Stomach (tissue), 9 donors: ENCODE data around the gene RUNX1. TPM values are rescaled to one million over a fixed set of nuclear protein-coding genes. Genes with fewer than 3 reads are reported as not detected.

Experiments
- DNase-seq, 2 donors: peaks; one replicate each; pipeline versions ENCODE4 v3.0.0 to v3.0.0-alpha.2; 2013 to 2019
- H3K27ac ChIP-seq, 5 donors: fragments of 200-600 bp in 4 of 5; sonication (generic) in 4 of 5; one replicate each; pipeline ENCODE4 v1.5.1; 2013 to 2019; ENCODE audit warnings: mild to moderate bottlenecking in 1 of 5, moderate library complexity in 1 of 5
- H3K27me3 ChIP-seq, 3 donors: fragments of 200-600 bp; sonication (generic); one replicate each; pipeline ENCODE4 v1.5.1; 2017 to 2019; ENCODE audit warnings: mixed run types in 1 of 3
- H3K36me3 ChIP-seq, 4 donors: fragments of 200-600 bp; sonication (generic); 1 replicate in 3 of 4; 2 replicates in 1 of 4; pipeline ENCODE4 v1.5.1; 2016 to 2019
- H3K4me1 ChIP-seq, 4 donors: fragments of 200-600 bp; sonication (generic); one replicate each; pipeline ENCODE4 v1.5.1; 2016 to 2019
- H3K4me3 ChIP-seq, 4 donors: fragments of 200-600 bp; sonication (generic) in 3 of 4; one replicate each; pipeline ENCODE4 v1.5.1; 2016 to 2019; ENCODE audit warnings: mild to moderate bottlenecking in 1 of 4
- H3K9me3 ChIP-seq, 4 donors: fragments of 200-600 bp; sonication (generic); one replicate each; pipeline ENCODE4 v1.5.1; 2016 to 2019
- CTCF ChIP-seq, 7 experiments: fragments of 450-650 bp in 4 of 7; fragments of 200-600 bp in 3 of 7; sonication (generic) in 3 of 7; IDR thresholded peaks; one replicate each; pipeline ENCODE4 v1.5.1; 2016 to 2019; ENCODE audit warnings: antibody characterized with exemption in 7 of 7, control low read depth in 2 of 7, mild to moderate bottlenecking in 1 of 7
- EP300 ChIP-seq: sonication (generic); formaldehyde crosslinking; IDR thresholded peaks from one replicate; pipeline ENCODE4 v1.6.1; 2017; ENCODE audit warnings: antibody characterized with exemption
- POLR2A ChIP-seq, 4 donors: fragments of 450-650 bp; IDR thresholded peaks; one replicate each; pipeline ENCODE4 v1.6.1; 2016; ENCODE audit warnings: antibody characterized with exemption in 4 of 4, control low read depth in 2 of 4, mild to moderate bottlenecking in 1 of 4, moderate library complexity in 1 of 4
- POLR2AphosphoS5 ChIP-seq, 3 donors: sonication (generic); formaldehyde crosslinking; IDR thresholded peaks; one replicate each; pipeline ENCODE4 v1.6.1; 2016; ENCODE audit warnings: antibody characterized with exemption in 3 of 3
- WGBS, 5 donors: extraction: QIAGEN DNeasy Blood & Tissue Kit in 3 of 5; methylation state at CpG; one replicate each; pipeline versions ENCODE4 v1.1.5 to v1.1.7; 2013 to 2018; 5-methylcytosine and 5-hydroxymethylcytosine counted together
- intact Hi-C: fragments of 100-400 bp; cut with DNase I; formaldehyde crosslinking; loops from one replicate; pipeline ENCODE4 v1.15.1; 2023; ENCODE audit warnings: low total_unique reads
- polyA plus RNA-seq, 3 donors: library from polyadenylated mRNA; stranded (reverse); fragments of 200-250 nt; gene quantifications; one replicate each; pipeline ENCODE4 v1.2.3, GENCODE V29; 2013
- total RNA-seq, 5 donors: library from RNA; depleted of rRNA; stranded (reverse); fragments of >200 nt; gene quantifications; one replicate each; pipeline versions ENCODE4 v1.1.0 to v1.2.3, GENCODE V29; 2014 to 2016
- donor health status: healthy with polysubstance abuse.
- donor health status: Bipolar disorder and iron deficiency.
- donor health status: healthy.

RUNX1 gene
- total and polyA plus RNA-seq, 8 donors: 8.0 to 213 (median 40.0) TPM

DNA sequence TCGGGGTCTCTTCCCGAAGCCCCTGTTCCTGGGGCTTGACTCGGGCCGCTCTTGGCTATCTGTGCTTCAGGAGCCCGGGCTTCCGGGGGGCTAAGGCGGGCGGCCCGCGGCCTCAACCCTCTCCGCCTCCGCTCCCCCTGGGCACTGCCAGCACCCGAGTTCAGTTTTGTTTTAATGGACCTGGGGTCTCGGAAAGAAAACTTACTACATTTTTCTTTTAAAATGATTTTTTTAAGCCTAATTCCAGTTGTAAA lies 158.7 kb downstream of the RUNX1 start:
- TF ChIP-seq POLR2AphosphoS5 (IDR thresholded peaks at IDR 0.05) (no peak), POLR2A (IDR thresholded peaks at IDR 0.05) (no peak), EP300 (no peak), CTCF (IDR thresholded peaks at IDR 0.05) (no peak)
- Histone ChIP-seq H3K4me1 (peaks cover 15 to 53% (median 30%) of the 10 kb centered on the region in 4 donors), H3K9me3 (no peaks in the 10 kb centered on the region), H3K27ac (peak overlapping the region; percentile 91 to 100 (median 97)), H3K4me3 (peak overlapping the region; percentile 58 to 73 (median 72)), H3K27me3 (peaks cover 0 to 63% (median 21%) of the 10 kb centered on the region in 3 donors), H3K36me3 (no peaks in the 10 kb centered on the region)
- intact Hi-C loops: loop anchor here (5.0 kb wide), 2 partner anchors 157 to 512 kb away; partner anchors contain the start of gene RUNX1
- no peak for DNase-seq
- 9 to 18% (median 11%) methylated on average over 14 of the region's 14 CpGs for WGBS, 5 donors

- peaks cover 15 to 53% (median 30%) of the 10 kb centered on the region in 4 donors for H3K4me1 ChIP-seq
Measured at GRCh38 chr21:34889676-34890469, 159.2 kb downstream of the RUNX1 start.

DNA sequence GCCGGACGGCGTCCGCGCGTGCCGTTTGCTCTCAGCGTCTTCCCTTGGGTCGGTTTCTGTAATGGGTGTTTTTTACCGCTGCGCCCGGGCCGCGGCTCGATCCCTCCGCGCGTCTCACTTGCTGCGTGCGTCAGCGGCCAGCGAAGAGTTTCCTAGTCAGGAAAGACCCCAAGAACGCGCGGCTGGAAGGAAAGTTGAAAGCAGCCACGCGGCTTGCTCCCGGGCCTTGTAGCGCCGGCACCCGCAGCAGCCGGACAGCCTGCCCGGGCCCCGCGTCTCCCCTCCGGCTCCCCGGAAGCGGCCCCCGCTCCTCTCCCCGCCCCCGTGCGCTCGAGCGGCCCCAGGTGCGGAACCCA lies 159.8 kb downstream of the RUNX1 start:
- WGBS, 5 donors: 0 to 1% (median 1%) methylated on average over 2 to 45 of the region's 45 CpGs
- TF ChIP-seq EP300 (no peak), POLR2AphosphoS5 (IDR thresholded peaks at IDR 0.05) (no peak), CTCF (IDR thresholded peaks at IDR 0.05) (no peak), POLR2A (IDR thresholded peaks at IDR 0.05) (no peak)
- Histone ChIP-seq H3K27ac (peak overlapping the region; percentile 91 to 100 (median 97)), H3K9me3 (no peaks in the 10 kb centered on the region), H3K4me1 (peaks cover 15 to 53% (median 30%) of the 10 kb centered on the region in 4 donors), H3K27me3 (peaks cover 0 to 71% (median 21%) of the 10 kb centered on the region in 3 donors), H3K4me3 (peak overlapping the region; percentile 58 to 73 (median 72)), H3K36me3 (no peaks in the 10 kb centered on the region)
- intact Hi-C loops: no loop called here
- peak; percentile 57 to 84 for DNase-seq

More at GRCh38 chr21:34889676-34890469, 159.2 kb downstream of the RUNX1 start:
- Histone ChIP-seq H3K27ac (peak overlapping the region; percentile 91 to 100 (median 97)), H3K36me3 (no peaks in the 10 kb centered on the region), H3K4me3 (peak overlapping the region; percentile 58 to 73 (median 72)), H3K27me3 (peaks cover 0 to 68% (median 21%) of the 10 kb centered on the region in 3 donors), H3K9me3 (no peaks in the 10 kb centered on the region)
- intact Hi-C loops: loop anchor here (5.0 kb wide), 2 partner anchors 157 to 512 kb away; partner anchors contain the start of gene RUNX1
- 0 to 2% (median 1%) methylated on average over 42 to 98 of the region's 98 CpGs for WGBS, 5 donors
- TF ChIP-seq POLR2A (IDR thresholded peaks at IDR 0.05): no peak
- no peak for TF ChIP-seq EP300
- TF ChIP-seq POLR2AphosphoS5 (IDR thresholded peaks at IDR 0.05): peak in 2 of 3 donors; percentile 34 to 38
- TF ChIP-seq CTCF (IDR thresholded peaks at IDR 0.05): peak in 5 of 7 experiments; percentile 16 to 97 (median 83)
- DNase-seq: peak; percentile 86 to 95

DNA sequence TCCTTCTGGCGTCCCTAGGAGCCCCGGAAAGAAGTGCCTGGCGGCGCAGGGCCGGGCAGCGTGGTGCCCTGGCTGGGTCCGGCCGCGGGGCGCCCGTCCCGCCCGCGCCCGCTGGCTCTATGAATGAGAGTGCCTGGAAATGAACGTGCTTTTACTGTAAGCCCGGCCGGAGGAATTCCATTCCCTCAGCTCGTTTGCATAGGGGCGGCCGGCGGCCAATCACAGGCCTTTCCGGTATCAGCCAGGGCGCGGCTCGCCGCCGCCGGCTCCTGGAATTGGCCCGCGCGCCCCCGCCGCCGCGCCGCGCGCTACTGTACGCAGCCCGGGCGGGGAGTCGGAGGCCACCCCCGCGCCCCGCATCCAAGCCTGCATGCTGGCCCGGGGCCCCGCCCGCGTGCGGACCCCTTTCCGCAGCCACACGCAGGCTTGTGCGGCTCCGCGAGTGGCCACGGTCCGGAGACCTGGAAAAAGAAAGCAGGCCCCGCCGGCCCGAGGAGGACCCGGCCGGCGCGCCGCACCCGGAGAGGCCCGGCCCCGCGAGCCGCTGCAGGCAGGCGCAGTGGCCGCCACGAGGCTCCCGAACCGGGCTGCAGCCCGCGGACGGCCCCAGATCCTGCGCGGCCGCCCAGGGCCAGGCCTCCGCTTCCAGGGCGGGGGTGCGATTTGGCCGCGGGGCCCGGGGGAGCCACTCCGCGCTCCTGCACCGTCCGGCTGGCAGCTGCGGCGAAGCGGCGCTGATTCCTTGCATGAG lies 160.4 kb downstream of the RUNX1 start:
- intact Hi-C loops: no loop called here
- no peaks in the 10 kb centered on the region for H3K36me3 ChIP-seq
- WGBS, 5 donors: 0 to 1% (median 0%) methylated on average over 37 to 96 of the region's 96 CpGs

More for the DNA sequence above, 160.4 kb downstream of the RUNX1 start:
- Histone ChIP-seq H3K9me3 (no peaks in the 10 kb centered on the region), H3K27ac (peak overlapping the region; percentile 91 to 100 (median 97)), H3K27me3 (peaks cover 0 to 68% (median 21%) of the 10 kb centered on the region in 3 donors), H3K4me3 (peak overlapping the region; percentile 58 to 73 (median 72)), H3K4me1 (peaks cover 15 to 53% (median 29%) of the 10 kb centered on the region in 4 donors)
- TF ChIP-seq POLR2A (IDR thresholded peaks at IDR 0.05): peak in 1 of 4 donors; percentile 69
- peak; percentile 64 to 98 (median 96) for TF ChIP-seq POLR2AphosphoS5 (IDR thresholded peaks at IDR 0.05)
- TF ChIP-seq CTCF (IDR thresholded peaks at IDR 0.05): no peak
- TF ChIP-seq EP300: no peak
- peak; percentile 97 for DNase-seq
